Measurements from ENCODE around the gene BABAM1. TPM values are rescaled to one million over a fixed set of nuclear protein-coding genes. Genes with fewer than 3 reads are reported as not detected.

BABAM1 gene
- total and polyA plus RNA-seq, 9 of the 15 experiments (the other 6 are each of a cell fraction or from before 2014, with no cell fraction given), result 14.7 to 160 (median 113) TPM

- no peaks in the 10 kb centered on the region for H3K9me1 ChIP-seq (ENCODE audit: control insufficient read depth, insufficient read depth, low read length)
- peaks cover 5% of the 10 kb centered on the region; the same call in 2 of the 3 replicates for H3K79me2 ChIP-seq (ENCODE audit: control insufficient read depth, insufficient read depth, low read length)
- ATAC-seq (no peak), DNase-seq (ENCODE audit: extremely low read depth in 1 of 4, low spot score in 3 of 4) (no peak), FAIRE-seq (no peak)
- in situ Hi-C loops (cut with MboI), result loop anchor here (5.0 kb wide), 1 partner anchor 213 kb away; no protein-coding TSS in a partner anchor
- ChIA-PET CTCF (ENCODE audit: low intra/inter-chr PET ratio) (no interaction called here), POLR2A (no interaction called here)
- intact Hi-C loops (cut with micrococcal nuclease), result no loop called here
- no peaks in the 10 kb centered on the region for H3K9me3 ChIP-seq (replicated peaks; ENCODE audit: control insufficient read depth, insufficient read depth, low read depth, low read length)
- H3K4me1 ChIP-seq (replicated peaks in 1 of 2; ENCODE audit: control insufficient read depth in 2 of 2, insufficient read depth in 2 of 2, low read length in 2 of 2), result peaks cover 2 to 43% of the 10 kb centered on the region in 2 experiments
- no peak overlapping the region for H2AFZ ChIP-seq (ENCODE audit: low read depth, low read length)
- H3K4me2 ChIP-seq (ENCODE audit: insufficient read depth, low read length), result no peak overlapping the region
- no TSS peak for BruUV-seq (replicated peaks)
- H3K27ac ChIP-seq (ENCODE audit: extremely low read depth, low read depth, low read length), result no peak overlapping the region
- H4K20me1 ChIP-seq (replicated peaks; ENCODE audit: control insufficient read depth, insufficient read depth, low read length), result peaks cover 6% of the 10 kb centered on the region; the same call in 1 of the 2 replicates
- WGBS (ENCODE audit: insufficient coverage, low coverage, missing lambda C conversion rate), result 84% methylated on average over 16 of the region's 18 CpGs
- H3K4me3 ChIP-seq, result no peak overlapping the region
- H3K27me3 ChIP-seq (ENCODE audit: control insufficient read depth in 2 of 2, insufficient read depth in 2 of 2, low read length in 2 of 2), result no peaks in the 10 kb centered on the region
- H3K36me3 ChIP-seq (ENCODE audit: control insufficient read depth, insufficient read depth, low read length), result peaks cover 13% of the 10 kb centered on the region; the same call in 1 of the 3 replicates
- H3K9ac ChIP-seq (ENCODE audit: insufficient read depth in 1 of 2, low read depth in 2 of 2, low read length in 2 of 2), result no peak overlapping the region
- TF ChIP-seq ZNF507 (tag; conservative IDR thresholded peaks at IDR 0.05) (no peak), BCOR (IDR thresholded peaks at IDR 0.05) (peak; percentile 91), KDM1A (IDR thresholded peaks at IDR 0.05) (peak; percentile 63 to 70; a peak in 2 of 4 replicates), ADNP (tag; IDR thresholded peaks at IDR 0.05) (peak; percentile 71), ZNF551 (CRISPR knock-in tag; IDR thresholded peaks at IDR 0.05) (no peak), ZNF253 (CRISPR knock-in tag; conservative IDR thresholded peaks at IDR 0.05) (no peak), ZNF511 (CRISPR knock-in tag; IDR thresholded peaks at IDR 0.05) (no peak), GTF2F1 (IDR thresholded peaks at IDR 0.05; ENCODE audit: low read depth, low read length) (no peak), CBX1 (IDR thresholded peaks at IDR 0.05; ENCODE audit: low read depth) (peak; percentile 48; the same call in 1 of the 2 replicates), CREB3L1 (IDR thresholded peaks at IDR 0.05; ENCODE audit: borderline replicate concordance, low read depth) (no peak), RBM39 (optimal IDR thresholded peaks at IDR 0.05; ENCODE audit: low read depth, low read length) (no peak), CBX3 (IDR thresholded peaks at IDR 0.05; ENCODE audit: borderline replicate concordance in 1 of 2, low read length in 2 of 2) (no peak; a peak in 1 of 3 replicates), E2F3 (CRISPR knock-in tag; IDR thresholded peaks at IDR 0.05) (no peak), CTCF (IDR thresholded peaks at IDR 0.05 in 2 of 3, conservative IDR thresholded peaks at IDR 0.05 in 1 of 3; ENCODE audit: insufficient read depth in 2 of 3, low read depth in 1 of 3, low read length in 3 of 3) (no peak)
- TF ChIP-seq, protein P1, sequence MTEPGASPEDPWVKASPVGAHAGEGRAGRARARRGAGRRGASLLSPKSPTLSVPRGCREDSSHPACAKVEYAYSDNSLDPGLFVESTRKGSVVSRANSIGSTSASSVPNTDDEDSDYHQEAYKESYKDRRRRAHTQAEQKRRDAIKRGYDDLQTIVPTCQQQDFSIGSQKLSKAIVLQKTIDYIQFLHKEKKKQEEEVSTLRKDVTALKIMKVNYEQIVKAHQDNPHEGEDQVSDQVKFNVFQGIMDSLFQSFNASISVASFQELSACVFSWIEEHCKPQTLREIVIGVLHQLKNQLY (CRISPR knock-in tag; conservative IDR thresholded peaks at IDR 0.05), result no peak
- TF ChIP-seq, protein P2, sequence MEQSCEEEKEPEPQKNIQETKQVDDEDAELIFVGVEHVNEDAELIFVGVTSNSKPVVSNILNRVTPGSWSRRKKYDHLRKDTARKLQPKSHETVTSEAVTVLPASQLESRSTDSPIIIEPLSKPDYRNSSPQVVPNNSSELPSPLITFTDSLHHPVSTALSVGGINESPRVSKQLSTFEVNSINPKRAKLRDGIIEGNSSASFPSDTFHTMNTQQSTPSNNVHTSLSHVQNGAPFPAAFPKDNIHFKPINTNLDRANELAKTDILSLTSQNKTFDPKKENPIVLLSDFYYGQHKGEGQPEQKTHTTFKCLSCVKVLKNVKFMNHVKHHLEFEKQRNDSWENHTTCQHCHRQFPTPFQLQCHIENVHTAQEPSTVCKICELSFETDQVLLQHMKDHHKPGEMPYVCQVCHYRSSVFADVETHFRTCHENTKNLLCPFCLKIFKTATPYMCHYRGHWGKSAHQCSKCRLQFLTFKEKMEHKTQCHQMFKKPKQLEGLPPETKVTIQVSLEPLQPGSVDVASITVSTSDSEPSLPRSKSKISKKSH (CRISPR knock-in tag; IDR thresholded peaks at IDR 0.05), result no peak
These were observed 18.3 kb downstream of the BABAM1 start for GRCh38 chr19:17285415-17286135.

Data from K562 (cell line).